ENCODE measurements around the gene C1RL. TPM values are rescaled to one million over a fixed set of nuclear protein-coding genes. Genes with fewer than 3 reads are reported as not detected.

The C1RL gene
- total RNA-seq, 1 donor from 2014 or later = 11.0 TPM

DNA sequence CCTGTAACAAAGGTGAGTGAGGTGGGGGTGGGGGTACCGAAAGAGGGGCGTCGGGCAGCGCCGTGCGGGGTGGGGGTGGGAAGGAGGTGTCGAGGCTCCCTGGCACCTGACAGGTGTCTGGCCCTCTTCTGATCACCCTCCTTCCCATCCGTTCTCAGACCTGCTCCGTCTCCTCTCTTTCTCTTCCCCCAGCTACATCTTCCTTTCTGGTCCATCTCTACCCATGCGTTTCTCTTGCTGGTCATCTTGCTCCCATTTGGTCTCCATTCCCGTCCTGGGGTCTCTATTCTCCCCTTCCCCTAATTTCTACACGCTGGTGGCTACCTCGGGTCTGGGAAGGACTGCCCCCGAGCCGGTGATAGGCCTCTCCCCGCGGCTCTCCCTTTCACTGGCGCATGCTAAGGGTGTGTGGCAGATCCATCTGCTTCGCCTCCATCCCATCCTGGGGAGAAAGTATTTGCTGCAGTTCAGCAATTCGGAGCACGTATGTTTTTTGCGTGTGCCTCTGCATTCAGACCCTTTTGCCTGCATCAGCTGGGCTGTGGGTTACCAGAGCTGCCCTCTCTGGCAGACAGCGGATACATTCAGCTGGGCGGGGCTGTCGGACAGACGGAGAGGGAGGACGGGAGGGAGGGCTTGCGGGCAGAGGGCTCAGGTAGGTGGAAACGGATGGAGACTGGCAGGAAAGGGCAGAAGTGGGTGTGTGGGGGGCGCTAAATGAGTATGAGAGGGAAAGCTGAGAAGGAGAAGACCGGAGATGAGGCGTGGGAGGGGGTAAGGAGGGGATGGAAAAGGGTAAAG is 21.9 kb upstream of the C1RL start:
- H3K9ac ChIP-seq (ENCODE audit: low read length) = peak overlapping the region; percentile 82
- H3K27me3 ChIP-seq (ENCODE audit: insufficient read depth, low read length) = peaks cover 4% of the 10 kb centered on the region
- H3K9me3 ChIP-seq (ENCODE audit: insufficient read depth, low read depth, low read length) = no peaks in the 10 kb centered on the region
- DNase-seq (ENCODE audit: low read depth) (peak; percentile 39), FAIRE-seq (no peak)
- peaks cover 12% of the 10 kb centered on the region for H3K4me1 ChIP-seq (ENCODE audit: insufficient read depth, low read length)
- Mint-ChIP-seq H3K27me3 (ENCODE audit: low read depth, unreplicated experiment) (peaks cover 21% of the 10 kb centered on the region), H3K36me3 (ENCODE audit: low read depth, unreplicated experiment) (peaks cover 20% of the 10 kb centered on the region), H3K4me3 (ENCODE audit: unreplicated experiment) (peak overlapping the region; percentile 87), H3K4me1 (ENCODE audit: low read depth, unreplicated experiment) (peaks cover 2% of the 10 kb centered on the region), H3K9me3 (ENCODE audit: unreplicated experiment) (peaks cover 2% of the 10 kb centered on the region), H3K27ac (ENCODE audit: unreplicated experiment) (peak overlapping the region; percentile 66)
- peak overlapping the region; percentile 88 for H2AFZ ChIP-seq (ENCODE audit: low read depth, low read length)
- H3K36me3 ChIP-seq (ENCODE audit: insufficient read depth, low read length) = no peaks in the 10 kb centered on the region
- H3K79me2 ChIP-seq (ENCODE audit: insufficient read depth, low read length) = no peaks in the 10 kb centered on the region
- H4K20me1 ChIP-seq (ENCODE audit: insufficient read depth, low read length) = peaks cover 13% of the 10 kb centered on the region
- TF ChIP-seq EZH2 (IDR thresholded peaks at IDR 0.05; ENCODE audit: insufficient read depth, low read length) = no peak
- TF ChIP-seq, protein P1, sequence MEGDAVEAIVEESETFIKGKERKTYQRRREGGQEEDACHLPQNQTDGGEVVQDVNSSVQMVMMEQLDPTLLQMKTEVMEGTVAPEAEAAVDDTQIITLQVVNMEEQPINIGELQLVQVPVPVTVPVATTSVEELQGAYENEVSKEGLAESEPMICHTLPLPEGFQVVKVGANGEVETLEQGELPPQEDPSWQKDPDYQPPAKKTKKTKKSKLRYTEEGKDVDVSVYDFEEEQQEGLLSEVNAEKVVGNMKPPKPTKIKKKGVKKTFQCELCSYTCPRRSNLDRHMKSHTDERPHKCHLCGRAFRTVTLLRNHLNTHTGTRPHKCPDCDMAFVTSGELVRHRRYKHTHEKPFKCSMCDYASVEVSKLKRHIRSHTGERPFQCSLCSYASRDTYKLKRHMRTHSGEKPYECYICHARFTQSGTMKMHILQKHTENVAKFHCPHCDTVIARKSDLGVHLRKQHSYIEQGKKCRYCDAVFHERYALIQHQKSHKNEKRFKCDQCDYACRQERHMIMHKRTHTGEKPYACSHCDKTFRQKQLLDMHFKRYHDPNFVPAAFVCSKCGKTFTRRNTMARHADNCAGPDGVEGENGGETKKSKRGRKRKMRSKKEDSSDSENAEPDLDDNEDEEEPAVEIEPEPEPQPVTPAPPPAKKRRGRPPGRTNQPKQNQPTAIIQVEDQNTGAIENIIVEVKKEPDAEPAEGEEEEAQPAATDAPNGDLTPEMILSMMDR (IDR thresholded peaks at IDR 0.05; ENCODE audit: insufficient read depth, low read depth, low read length) = no peak
- peak overlapping the region; percentile 99 for H3K4me2 ChIP-seq (ENCODE audit: low read length)
- H3K4me3 ChIP-seq (ENCODE audit: insufficient read depth, low read depth, low read length) = peak overlapping the region; percentile 74
- no peak overlapping the region for H3K27ac ChIP-seq (ENCODE audit: low read depth, low read length)

DNA sequence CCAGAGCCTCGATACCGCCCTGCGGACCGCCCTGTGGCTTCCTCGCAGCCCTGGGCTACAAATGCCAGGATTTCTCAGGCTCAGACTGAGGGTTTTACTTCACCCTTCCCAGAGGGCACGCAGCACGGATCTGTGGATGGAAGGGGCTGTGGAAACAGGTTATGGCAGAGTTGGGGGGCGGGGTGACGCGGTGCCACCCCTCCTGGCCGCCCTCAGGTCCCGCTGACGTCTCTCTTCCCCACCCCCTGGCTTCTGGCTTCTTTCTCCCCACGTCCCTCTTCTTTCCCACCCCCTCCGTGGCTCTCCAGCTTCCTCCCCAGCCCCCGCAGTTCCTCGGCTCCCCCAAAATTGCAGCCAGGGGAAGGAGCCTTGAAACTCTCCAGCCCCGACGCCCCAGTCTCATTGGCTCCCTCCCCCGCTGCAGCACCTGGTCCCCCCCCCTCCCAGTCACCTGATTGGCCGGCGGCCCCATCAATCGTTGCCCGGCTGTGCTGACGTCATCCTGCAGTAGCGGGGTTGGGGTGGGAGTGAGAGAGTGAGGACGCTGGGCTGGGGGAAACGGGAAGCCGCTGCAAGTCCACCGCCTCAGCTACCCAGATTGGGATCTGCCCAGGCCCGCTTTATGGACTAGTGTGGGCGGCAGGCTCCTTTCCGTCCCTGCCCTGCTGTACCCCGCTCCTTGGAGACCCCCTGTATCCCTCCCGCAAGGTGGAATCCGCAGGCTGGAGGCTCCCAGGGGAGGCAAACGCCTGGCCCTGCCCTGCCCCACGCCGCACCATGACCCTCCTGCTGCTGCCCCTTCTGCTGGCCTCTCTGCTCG is 21.1 kb upstream of the C1RL start, which contains the start of gene CLSTN3:
TSS of gene CLSTN3 (plus strand) at position 500 of the 820 bp plus-strand sequence. CDS start at position 778, 278 bp downstream.
- Histone ChIP-seq H2AFZ (ENCODE audit: low read depth, low read length) (peak within 1 kb of the TSS; percentile 95), H3K9me3 (ENCODE audit: insufficient read depth, low read depth, low read length) (no peaks in the 10 kb centered on the region), H3K27me3 (ENCODE audit: insufficient read depth, low read length) (peaks cover 4% of the 10 kb centered on the region), H3K27ac (ENCODE audit: low read depth, low read length) (no peak within 1 kb of the TSS), H3K4me3 (ENCODE audit: insufficient read depth, low read depth, low read length) (peak within 1 kb of the TSS; percentile 74), H3K9ac (ENCODE audit: low read length) (peak within 1 kb of the TSS; percentile 82), H3K4me2 (ENCODE audit: low read length) (peak within 1 kb of the TSS; percentile 99), H3K4me1 (ENCODE audit: insufficient read depth, low read length) (peaks cover 12% of the 10 kb centered on the region), H3K79me2 (ENCODE audit: insufficient read depth, low read length) (no peaks in the 10 kb centered on the region), H4K20me1 (ENCODE audit: insufficient read depth, low read length) (peaks cover 13% of the 10 kb centered on the region), H3K36me3 (ENCODE audit: insufficient read depth, low read length) (no peaks in the 10 kb centered on the region)
- Mint-ChIP-seq H3K27me3 (ENCODE audit: low read depth, unreplicated experiment) (peaks cover 22% of the 10 kb centered on the region), H3K27ac (ENCODE audit: unreplicated experiment) (peak within 1 kb of the TSS; percentile 66), H3K4me1 (ENCODE audit: low read depth, unreplicated experiment) (peaks cover 2% of the 10 kb centered on the region), H3K36me3 (ENCODE audit: low read depth, unreplicated experiment) (peaks cover 14% of the 10 kb centered on the region), H3K4me3 (ENCODE audit: unreplicated experiment) (peak within 1 kb of the TSS; percentile 87), H3K9me3 (ENCODE audit: unreplicated experiment) (peaks cover 2% of the 10 kb centered on the region)
- TF ChIP-seq EZH2 (IDR thresholded peaks at IDR 0.05; ENCODE audit: insufficient read depth, low read length) = no peak
- TF ChIP-seq, protein P1 (IDR thresholded peaks at IDR 0.05; ENCODE audit: insufficient read depth, low read depth, low read length) = no peak
- DNase-seq (ENCODE audit: low read depth) (peak; percentile 68), FAIRE-seq (no peak)

Data from astrocyte (in vitro differentiated cells and primary cell).